GM10266 (cell line): ENCODE results near the gene ADAMTS18.
"Not testable (repeated sequence)": the region's sequence is repeated elsewhere in the genome, so short reads cannot be mapped to it uniquely, and the experiment has no call there.

ENCODE experiments used
- DNase-seq: peaks from one replicate; pipeline ENCODE4 v3.0.0; 2012; ENCODE audit errors: extremely low spot score
- TF ChIP-seq, protein P1 (sequence below): IDR thresholded peaks from 2 replicates; pipeline ENCODE4 v1.5.1; 2012; ENCODE audit warnings: mild to moderate bottlenecking, low read depth; ENCODE audit not compliant: control insufficient read depth, insufficient read depth; ENCODE audit errors: missing control alignments

The ADAMTS18 gene

GRCh38 chr16:77434530-77435271, at the start of gene ADAMTS18:
Gene ADAMTS18, minus strand, starts transcription at chr16:77435034. Its CDS starts 339 bp downstream, at chr16:77434695.
- no peak for DNase-seq
- TF ChIP-seq, protein P1, sequence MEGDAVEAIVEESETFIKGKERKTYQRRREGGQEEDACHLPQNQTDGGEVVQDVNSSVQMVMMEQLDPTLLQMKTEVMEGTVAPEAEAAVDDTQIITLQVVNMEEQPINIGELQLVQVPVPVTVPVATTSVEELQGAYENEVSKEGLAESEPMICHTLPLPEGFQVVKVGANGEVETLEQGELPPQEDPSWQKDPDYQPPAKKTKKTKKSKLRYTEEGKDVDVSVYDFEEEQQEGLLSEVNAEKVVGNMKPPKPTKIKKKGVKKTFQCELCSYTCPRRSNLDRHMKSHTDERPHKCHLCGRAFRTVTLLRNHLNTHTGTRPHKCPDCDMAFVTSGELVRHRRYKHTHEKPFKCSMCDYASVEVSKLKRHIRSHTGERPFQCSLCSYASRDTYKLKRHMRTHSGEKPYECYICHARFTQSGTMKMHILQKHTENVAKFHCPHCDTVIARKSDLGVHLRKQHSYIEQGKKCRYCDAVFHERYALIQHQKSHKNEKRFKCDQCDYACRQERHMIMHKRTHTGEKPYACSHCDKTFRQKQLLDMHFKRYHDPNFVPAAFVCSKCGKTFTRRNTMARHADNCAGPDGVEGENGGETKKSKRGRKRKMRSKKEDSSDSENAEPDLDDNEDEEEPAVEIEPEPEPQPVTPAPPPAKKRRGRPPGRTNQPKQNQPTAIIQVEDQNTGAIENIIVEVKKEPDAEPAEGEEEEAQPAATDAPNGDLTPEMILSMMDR, result no peak

- TF ChIP-seq, protein P1, result no peak
- DNase-seq, result no peak
Observed at GRCh38 chr16:77480681-77481315, 46.0 kb upstream of the ADAMTS18 start.

GRCh38 chr16:77472262-77472661, 37.4 kb upstream of the ADAMTS18 start:
- no peak for DNase-seq
- TF ChIP-seq, protein P1, result no peak

GRCh38 chr16:77470851-77471250, 36.0 kb upstream of the ADAMTS18 start:
- TF ChIP-seq, protein P1, result no peak
- no peak for DNase-seq

- DNase-seq, result no peak
- TF ChIP-seq, protein P1, result no peak
Observed at GRCh38 chr16:77469634-77470033, 34.8 kb upstream of the ADAMTS18 start.

- TF ChIP-seq, protein P1, result no peak
- no peak for DNase-seq
Observed at GRCh38 chr16:77468831-77469230, 34.0 kb upstream of the ADAMTS18 start.

DNA sequence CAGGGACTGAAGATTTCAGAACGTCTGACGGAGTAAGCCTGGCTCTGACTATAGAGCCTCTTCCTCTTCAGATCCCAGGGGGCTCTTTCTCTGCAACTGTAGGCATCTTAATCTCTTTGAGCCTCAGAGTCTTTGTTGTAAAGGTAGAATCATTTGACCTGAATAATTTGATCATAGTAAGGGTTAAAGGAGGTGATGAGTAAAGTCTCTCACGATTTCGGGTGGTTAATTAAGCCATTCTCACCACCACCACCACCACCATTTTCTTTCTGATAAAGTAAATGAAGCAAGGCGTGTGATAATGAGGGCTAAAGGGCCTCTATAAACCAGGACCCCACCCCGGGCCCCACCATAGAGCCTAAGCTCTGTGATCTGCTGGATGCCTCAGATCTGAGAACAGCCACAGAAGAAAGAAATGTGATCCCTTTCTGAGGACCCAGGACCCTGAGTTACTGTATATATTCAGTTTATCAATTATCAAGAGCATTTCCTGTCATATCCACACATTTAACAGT, 33.0 kb upstream of the ADAMTS18 start:
- DNase-seq, result no peak
- TF ChIP-seq, protein P1, result no peak

- not testable (repeated sequence) for DNase-seq
Observed at GRCh38 chr16:77463659-77464058, 28.8 kb upstream of the ADAMTS18 start.
